Mesenchymal stem cell (in vitro differentiated cells and primary cell): Measurements from ENCODE around the gene VRK1.

Experiments used
- DNase-seq: peaks from one replicate; pipeline ENCODE4 v3.0.0-alpha.2; 2013
- H2AFZ ChIP-seq: one replicate; pipeline ENCODE4 v1.6.1; 2013; ENCODE audit warnings: low read depth, mild to moderate bottlenecking, control low read depth, inconsistent platforms, low read length, moderate library complexity
- H2AK5ac ChIP-seq: 2 replicates; pipeline ENCODE4 v1.6.1; 2013; ENCODE audit warnings: low read length, moderate library complexity, mild to moderate bottlenecking, inconsistent platforms; ENCODE audit not compliant: severe bottlenecking
- H2BK120ac ChIP-seq: one replicate; pipeline ENCODE4 v1.6.1; 2013; ENCODE audit warnings: low read depth, mild to moderate bottlenecking, inconsistent platforms, low read length, moderate library complexity
- H2BK12ac ChIP-seq, 2 experiments: one replicate each; pipeline ENCODE4 v1.6.1; 2013; ENCODE audit warnings: inconsistent platforms in 2 of 2, low read length in 2 of 2, mild to moderate bottlenecking in 2 of 2, moderate library complexity in 2 of 2, control low read depth in 1 of 2
- H2BK15ac ChIP-seq: one replicate; pipeline ENCODE4 v1.6.1; 2013; ENCODE audit warnings: mild to moderate bottlenecking, low read depth, inconsistent platforms; ENCODE audit not compliant: poor library complexity, severe bottlenecking
- H2BK5ac ChIP-seq: 2 replicates; pipeline ENCODE4 v1.6.1; 2013; ENCODE audit warnings: low read depth, mild to moderate bottlenecking, low read length, control low read depth, inconsistent platforms; ENCODE audit not compliant: poor library complexity, severe bottlenecking
- H3K14ac ChIP-seq, 2 experiments: one replicate each; pipeline ENCODE4 v1.6.1; 2013; ENCODE audit warnings: inconsistent platforms in 2 of 2, low read length in 2 of 2, control low read depth in 1 of 2, mild to moderate bottlenecking in 1 of 2, moderate library complexity in 1 of 2
- H3K18ac ChIP-seq, 2 experiments: one replicate each; pipeline ENCODE4 v1.6.1; 2013; ENCODE audit warnings: inconsistent platforms in 2 of 2, low read length in 2 of 2, control low read depth in 1 of 2, low read depth in 1 of 2, mild to moderate bottlenecking in 1 of 2
- H3K23ac ChIP-seq, 2 experiments: one replicate each; pipeline ENCODE4 v1.6.1; 2013; ENCODE audit warnings: inconsistent platforms in 2 of 2, low read length in 2 of 2, mild to moderate bottlenecking in 2 of 2, moderate library complexity in 2 of 2, control low read depth in 1 of 2
- H3K27ac ChIP-seq: 2 replicates; pipeline ENCODE4 v1.5.1; 2013; ENCODE audit warnings: mild to moderate bottlenecking, moderate library complexity, low read length, control low read depth, inconsistent platforms; ENCODE audit not compliant: poor library complexity, severe bottlenecking
- H3K27me3 ChIP-seq, 2 experiments: 2 replicates each; pipeline versions ENCODE4 v1.6.1 to v1.7.0; 2013; ENCODE audit warnings: low read length in 2 of 2, mild to moderate bottlenecking in 2 of 2, moderate library complexity in 2 of 2, control low read depth in 1 of 2, inconsistent platforms in 1 of 2; ENCODE audit not compliant: control insufficient read depth in 1 of 2, insufficient read depth in 1 of 2
- H3K36me3 ChIP-seq, 2 experiments: 2 replicates each; pipeline versions ENCODE4 v1.6.1 to v1.7.0; 2013; ENCODE audit warnings: low read length in 2 of 2, control low read depth in 1 of 2, inconsistent platforms in 1 of 2, low read depth in 1 of 2, mild to moderate bottlenecking in 1 of 2; ENCODE audit not compliant: insufficient read depth in 2 of 2, control insufficient read depth in 1 of 2
- H3K4ac ChIP-seq, 2 experiments: one replicate each; pipeline ENCODE4 v1.6.1; 2013; ENCODE audit warnings: inconsistent platforms in 2 of 2, low read length in 2 of 2, mild to moderate bottlenecking in 2 of 2, moderate library complexity in 2 of 2, control low read depth in 1 of 2, low read depth in 1 of 2
- H3K4me1 ChIP-seq: 2 replicates; pipeline ENCODE4 v1.6.1; 2013; ENCODE audit warnings: low read depth, low read length, control low read depth; ENCODE audit not compliant: control insufficient read depth, insufficient read depth
- H3K4me2 ChIP-seq: 2 replicates; pipeline ENCODE4 v1.6.1; 2013; ENCODE audit warnings: low read length, mild to moderate bottlenecking, inconsistent platforms; ENCODE audit not compliant: poor library complexity, severe bottlenecking
- H3K4me3 ChIP-seq, 2 experiments: 2 replicates each; pipeline versions ENCODE4 v1.5.1 to v1.7.0; 2013; ENCODE audit warnings: low read length in 2 of 2, mild to moderate bottlenecking in 2 of 2, control low read depth in 1 of 2, low read depth in 1 of 2; ENCODE audit not compliant: insufficient read depth in 1 of 2
- H3K79me1 ChIP-seq: replicated peaks from 2 replicates; pipeline ENCODE4 v1.6.1; 2013; ENCODE audit warnings: mild to moderate bottlenecking, control low read depth, low read length, inconsistent platforms; ENCODE audit not compliant: poor library complexity, severe bottlenecking
- H3K9ac ChIP-seq: 2 replicates; pipeline ENCODE4 v1.7.0; 2013; ENCODE audit warnings: mild to moderate bottlenecking, low read length, moderate library complexity
- H3K9me3 ChIP-seq: 2 replicates; pipeline ENCODE4 v1.7.0; 2013; ENCODE audit warnings: mild to moderate bottlenecking, low read length; ENCODE audit not compliant: control insufficient read depth
- H4K8ac ChIP-seq: one replicate; pipeline ENCODE4 v1.6.1; 2013; ENCODE audit warnings: inconsistent platforms, mild to moderate bottlenecking, low read length, moderate library complexity
- H4K91ac ChIP-seq: one replicate; pipeline ENCODE4 v1.6.1; 2013; ENCODE audit warnings: mild to moderate bottlenecking, low read length, inconsistent platforms
- WGBS: methylation state at CpG from one replicate; pipeline ENCODE4 v1.1.7; 2013; ENCODE audit warnings: mixed read lengths; 5-methylcytosine and 5-hydroxymethylcytosine counted together

VRK1 gene

DNA sequence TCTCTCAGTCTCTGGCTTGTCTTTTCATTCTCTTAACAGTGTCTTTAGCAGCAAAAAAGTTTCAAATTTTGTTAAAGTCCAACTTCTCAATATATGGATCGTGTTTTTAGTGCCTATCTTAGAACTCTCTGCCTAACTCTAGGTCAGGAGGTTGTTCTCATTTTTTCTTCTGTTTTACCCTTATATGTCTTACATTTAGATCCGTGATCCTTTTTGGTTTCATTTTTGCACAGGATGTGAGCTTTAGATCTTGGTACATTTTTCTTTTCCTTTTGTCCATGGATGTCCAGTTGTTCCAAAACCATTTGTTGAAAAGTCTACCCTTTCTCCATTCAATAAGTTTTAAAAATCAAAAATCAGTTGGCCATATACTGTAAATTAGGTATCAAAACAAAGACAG is 6.8 kb downstream of the VRK1 start:
- Histone ChIP-seq H2BK12ac (no peak overlapping the region), H3K18ac (no peak overlapping the region), H2BK5ac (no peak overlapping the region), H2AFZ (no peak overlapping the region), H3K27me3 (no peaks in the 10 kb centered on the region), H3K14ac (no peak overlapping the region), H3K79me1 (peaks cover 22% of the 10 kb centered on the region), H4K91ac (no peak overlapping the region), H3K4me3 (peak overlapping the region in 1 of 2 experiments; percentile 46), H3K9me3 (no peaks in the 10 kb centered on the region), H3K4ac (no peak overlapping the region), H2AK5ac (no peak overlapping the region), H3K36me3 (no peaks in the 10 kb centered on the region), H3K27ac (no peak overlapping the region), H3K4me1 (no peaks in the 10 kb centered on the region), H2BK120ac (no peak overlapping the region), H3K4me2 (no peak overlapping the region), H3K23ac (no peak overlapping the region), H3K9ac (peak overlapping the region; percentile 29), H2BK15ac (no peak overlapping the region), H4K8ac (no peak overlapping the region)
- DNase-seq, result peak; percentile 34
- WGBS, result 100% methylated on average over 1 of the region's 2 CpGs

DNA sequence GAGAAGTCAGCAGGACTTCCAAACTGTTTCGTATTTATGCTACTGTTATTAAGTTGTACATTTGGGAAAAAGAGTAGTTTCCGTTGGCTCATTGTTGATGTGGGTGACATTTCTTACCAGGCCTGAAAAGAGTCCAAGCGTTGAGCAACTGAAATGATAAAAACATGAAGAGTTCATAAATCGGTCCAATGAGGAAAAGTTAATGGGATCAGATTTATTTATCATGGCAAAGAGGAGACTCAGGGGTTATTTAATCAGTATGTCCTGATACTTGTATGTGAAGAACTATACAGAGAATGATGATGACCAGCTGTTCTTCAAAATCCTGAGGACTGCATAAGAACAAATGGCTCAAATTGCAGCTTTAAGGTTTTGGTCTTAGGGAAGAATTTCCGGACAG is 7.7 kb downstream of the VRK1 start:
- Histone ChIP-seq H2BK15ac (no peak overlapping the region), H3K4me2 (no peak overlapping the region), H3K36me3 (no peaks in the 10 kb centered on the region), H3K4me3 (peak overlapping the region in 1 of 2 experiments; percentile 46), H2BK120ac (no peak overlapping the region), H3K9me3 (no peaks in the 10 kb centered on the region), H4K8ac (no peak overlapping the region), H3K23ac (no peak overlapping the region), H2BK5ac (no peak overlapping the region), H2AFZ (no peak overlapping the region), H3K4me1 (no peaks in the 10 kb centered on the region), H3K4ac (no peak overlapping the region), H3K27ac (no peak overlapping the region), H3K18ac (no peak overlapping the region), H3K9ac (no peak overlapping the region), H3K14ac (no peak overlapping the region), H3K79me1 (peaks cover 18% of the 10 kb centered on the region), H3K27me3 (no peaks in the 10 kb centered on the region), H4K91ac (no peak overlapping the region), H2AK5ac (no peak overlapping the region), H2BK12ac (no peak overlapping the region)
- no peak for DNase-seq
- 96% methylated on average over 4 of the region's 5 CpGs for WGBS

DNA sequence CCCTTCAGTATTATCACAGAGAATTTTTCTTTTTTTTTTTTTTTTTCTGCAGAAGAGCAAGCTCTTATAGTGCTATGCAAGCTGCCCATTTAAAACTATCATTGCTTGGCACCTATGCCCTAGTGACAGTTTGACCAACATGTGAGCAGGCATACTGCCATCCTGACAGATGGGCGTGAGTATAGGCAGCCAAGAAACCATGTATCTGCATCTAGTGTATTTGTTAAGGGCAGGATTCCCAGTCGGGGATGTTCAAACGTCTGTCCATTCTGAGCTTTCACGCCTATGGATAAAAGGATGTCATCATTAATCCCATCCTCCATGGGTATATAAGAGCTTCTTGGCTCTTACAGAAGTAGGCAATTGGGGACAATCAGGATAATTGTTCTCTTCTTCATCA is 8.8 kb downstream of the VRK1 start:
- H4K8ac ChIP-seq, result no peak overlapping the region
- no peaks in the 10 kb centered on the region for H3K36me3 ChIP-seq
- H2BK120ac ChIP-seq, result no peak overlapping the region
- no peak overlapping the region for H3K18ac ChIP-seq
- no peak for DNase-seq
- H3K14ac ChIP-seq, result no peak overlapping the region
- H2BK5ac ChIP-seq, result no peak overlapping the region
- H3K9me3 ChIP-seq, result no peaks in the 10 kb centered on the region
- H3K27ac ChIP-seq, result no peak overlapping the region
- peaks cover 17% of the 10 kb centered on the region for H3K79me1 ChIP-seq
- H3K4me3 ChIP-seq, result no peak overlapping the region
- H3K4me2 ChIP-seq, result no peak overlapping the region
- H2AK5ac ChIP-seq, result no peak overlapping the region
- no peak overlapping the region for H2BK15ac ChIP-seq
- H3K9ac ChIP-seq, result no peak overlapping the region
- WGBS, result 100% methylated on average over 4 of the region's 4 CpGs
- H2AFZ ChIP-seq, result no peak overlapping the region
- H2BK12ac ChIP-seq, result no peak overlapping the region
- H3K23ac ChIP-seq, result no peak overlapping the region
- no peak overlapping the region for H3K4ac ChIP-seq
- H4K91ac ChIP-seq, result no peak overlapping the region
- H3K27me3 ChIP-seq, result no peaks in the 10 kb centered on the region
- H3K4me1 ChIP-seq, result no peaks in the 10 kb centered on the region

DNA sequence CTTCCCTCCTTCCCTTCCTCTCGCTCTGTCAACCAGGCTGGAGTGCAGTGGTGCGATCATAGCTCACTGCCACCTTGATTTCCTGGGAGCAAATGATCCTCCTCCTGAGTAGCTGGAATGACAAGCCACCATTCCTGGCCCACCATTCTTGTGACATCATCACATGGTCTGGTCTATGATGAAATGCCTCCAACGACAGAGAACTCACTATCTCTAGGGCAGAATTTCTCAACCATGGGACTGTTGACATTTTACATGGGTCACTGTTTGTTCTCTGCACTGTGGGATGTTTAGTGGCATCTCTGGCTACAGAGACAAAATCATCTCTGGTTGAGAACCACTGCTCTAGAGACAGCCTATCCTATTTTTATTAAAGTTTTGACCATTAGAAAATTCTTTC is 9.7 kb downstream of the VRK1 start:
- H2BK120ac ChIP-seq, result no peak overlapping the region
- H3K27ac ChIP-seq, result no peak overlapping the region
- no peaks in the 10 kb centered on the region for H3K36me3 ChIP-seq
- H3K23ac ChIP-seq, result no peak overlapping the region
- peak; percentile 61 for DNase-seq
- H3K4me2 ChIP-seq, result no peak overlapping the region
- H3K4ac ChIP-seq, result no peak overlapping the region
- no peak overlapping the region for H2BK5ac ChIP-seq
- H3K27me3 ChIP-seq, result no peaks in the 10 kb centered on the region
- H2BK15ac ChIP-seq, result no peak overlapping the region
- WGBS, result 89% methylated on average over 3 of the region's 3 CpGs
- no peak overlapping the region for H4K91ac ChIP-seq
- H3K79me1 ChIP-seq, result peaks cover 17% of the 10 kb centered on the region
- H2AK5ac ChIP-seq, result no peak overlapping the region
- no peaks in the 10 kb centered on the region for H3K4me1 ChIP-seq
- no peak overlapping the region for H3K18ac ChIP-seq
- H3K14ac ChIP-seq, result no peak overlapping the region
- no peaks in the 10 kb centered on the region for H3K9me3 ChIP-seq
- H2BK12ac ChIP-seq, result no peak overlapping the region
- no peak overlapping the region for H3K9ac ChIP-seq
- no peak overlapping the region for H2AFZ ChIP-seq
- no peak overlapping the region for H4K8ac ChIP-seq
- H3K4me3 ChIP-seq, result no peak overlapping the region
